ENCODE results near the gene ITPR3. TPM values are rescaled to one million over a fixed set of nuclear protein-coding genes. Genes with fewer than 3 reads are reported as not detected.
A peak's percentile ranks its signal among the peaks of the same experiment; 100 is the strongest.

Gene ITPR3
- total and polyA plus RNA-seq, 2 of the 13 experiments (the other 11 are each of a cell fraction or from before 2014, with no cell fraction given) = 3.8 to 21.4 TPM

DNA sequence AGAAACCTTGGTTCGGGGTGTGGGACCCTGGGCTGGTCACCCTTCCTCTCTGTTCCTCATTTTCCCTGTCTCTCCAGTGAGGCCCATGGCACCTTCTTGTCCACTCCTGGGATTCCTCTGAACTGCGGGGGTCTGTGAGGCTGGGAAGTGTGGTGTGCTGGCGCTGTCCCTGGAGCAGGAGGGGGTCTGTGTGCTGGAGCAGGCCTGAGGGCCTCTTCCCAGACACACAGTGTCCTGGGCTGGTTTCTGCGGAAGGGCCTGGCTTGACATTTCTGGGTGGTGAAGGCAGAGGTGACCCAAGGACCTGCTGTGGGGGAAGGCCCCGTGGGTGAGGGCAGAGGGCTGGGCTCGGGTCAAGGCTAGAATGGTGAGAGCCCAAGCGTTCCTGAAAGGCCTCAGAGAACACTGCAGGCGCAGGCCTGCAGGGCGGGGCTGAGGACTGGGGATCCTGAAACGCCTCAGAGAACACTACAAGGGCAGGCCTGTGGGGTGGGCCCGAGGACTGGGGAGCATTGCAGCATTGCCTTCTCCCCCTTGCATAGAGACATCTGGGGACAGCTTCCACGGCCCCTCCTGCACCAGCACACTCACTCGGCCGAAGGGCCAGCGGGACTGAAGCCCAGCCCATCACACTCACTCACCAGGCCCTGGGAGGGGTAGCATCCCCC, 30.5 kb upstream of the ITPR3 start (continued):
- TF ChIP-seq, protein P1, sequence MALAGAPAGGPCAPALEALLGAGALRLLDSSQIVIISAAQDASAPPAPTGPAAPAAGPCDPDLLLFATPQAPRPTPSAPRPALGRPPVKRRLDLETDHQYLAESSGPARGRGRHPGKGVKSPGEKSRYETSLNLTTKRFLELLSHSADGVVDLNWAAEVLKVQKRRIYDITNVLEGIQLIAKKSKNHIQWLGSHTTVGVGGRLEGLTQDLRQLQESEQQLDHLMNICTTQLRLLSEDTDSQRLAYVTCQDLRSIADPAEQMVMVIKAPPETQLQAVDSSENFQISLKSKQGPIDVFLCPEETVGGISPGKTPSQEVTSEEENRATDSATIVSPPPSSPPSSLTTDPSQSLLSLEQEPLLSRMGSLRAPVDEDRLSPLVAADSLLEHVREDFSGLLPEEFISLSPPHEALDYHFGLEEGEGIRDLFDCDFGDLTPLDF (CRISPR knock-in tag; IDR thresholded peaks at IDR 0.05) = no peak
- TF ChIP-seq, protein P2, sequence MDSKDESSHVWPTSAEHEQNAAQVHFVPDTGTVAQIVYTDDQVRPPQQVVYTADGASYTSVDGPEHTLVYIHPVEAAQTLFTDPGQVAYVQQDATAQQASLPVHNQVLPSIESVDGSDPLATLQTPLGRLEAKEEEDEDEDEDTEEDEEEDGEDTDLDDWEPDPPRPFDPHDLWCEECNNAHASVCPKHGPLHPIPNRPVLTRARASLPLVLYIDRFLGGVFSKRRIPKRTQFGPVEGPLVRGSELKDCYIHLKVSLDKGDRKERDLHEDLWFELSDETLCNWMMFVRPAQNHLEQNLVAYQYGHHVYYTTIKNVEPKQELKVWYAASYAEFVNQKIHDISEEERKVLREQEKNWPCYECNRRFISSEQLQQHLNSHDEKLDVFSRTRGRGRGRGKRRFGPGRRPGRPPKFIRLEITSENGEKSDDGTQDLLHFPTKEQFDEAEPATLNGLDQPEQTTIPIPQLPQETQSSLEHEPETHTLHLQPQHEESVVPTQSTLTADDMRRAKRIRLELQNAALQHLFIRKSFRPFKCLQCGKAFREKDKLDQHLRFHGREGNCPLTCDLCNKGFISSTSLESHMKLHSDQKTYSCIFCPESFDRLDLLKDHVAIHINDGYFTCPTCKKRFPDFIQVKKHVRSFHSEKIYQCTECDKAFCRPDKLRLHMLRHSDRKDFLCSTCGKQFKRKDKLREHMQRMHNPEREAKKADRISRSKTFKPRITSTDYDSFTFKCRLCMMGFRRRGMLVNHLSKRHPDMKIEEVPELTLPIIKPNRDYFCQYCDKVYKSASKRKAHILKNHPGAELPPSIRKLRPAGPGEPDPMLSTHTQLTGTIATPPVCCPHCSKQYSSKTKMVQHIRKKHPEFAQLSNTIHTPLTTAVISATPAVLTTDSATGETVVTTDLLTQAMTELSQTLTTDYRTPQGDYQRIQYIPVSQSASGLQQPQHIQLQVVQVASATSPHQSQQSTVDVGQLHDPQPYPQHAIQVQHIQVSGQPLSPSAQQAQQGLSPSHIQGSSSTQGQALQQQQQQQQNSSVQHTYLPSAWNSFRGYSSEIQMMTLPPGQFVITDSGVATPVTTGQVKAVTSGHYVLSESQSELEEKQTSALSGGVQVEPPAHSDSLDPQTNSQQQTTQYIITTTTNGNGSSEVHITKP (CRISPR knock-in tag; IDR thresholded peaks at IDR 0.05; ENCODE audit: low read depth) = 0 out of 2 replicates have a peak, but pooled peaks have one; percentile 21
- peak; percentile 63; the same call in 1 of the 2 replicates for TF ChIP-seq NR2F2 (IDR thresholded peaks at IDR 0.05; ENCODE audit: borderline replicate concordance, low read depth)
- TF ChIP-seq SRSF9 (IDR thresholded peaks at IDR 0.05; ENCODE audit: borderline replicate concordance, insufficient read depth, low read depth, low read length, poor library complexity, severe bottlenecking) = no peak
- TF ChIP-seq PITX1 (CRISPR knock-in tag; IDR thresholded peaks at IDR 0.05) = 0 out of 2 replicates have a peak, but pooled peaks have one; percentile 5
- peak; percentile 33 for TF ChIP-seq ZNF781 (CRISPR knock-in tag; IDR thresholded peaks at IDR 0.05; ENCODE audit: borderline replicate concordance, not compliant biosample characterization)
- no peak for TF ChIP-seq SNRNP70 (IDR thresholded peaks at IDR 0.05; ENCODE audit: low read depth, low read length)
- TF ChIP-seq RXRB (CRISPR knock-in tag; IDR thresholded peaks at IDR 0.05; ENCODE audit: borderline replicate concordance) = peak; percentile 80
- TF ChIP-seq TARDBP (CRISPR knock-in tag; IDR thresholded peaks at IDR 0.05) = 0 out of 2 replicates have a peak, but pooled peaks have one; percentile 20
- peak; percentile 48 for TF ChIP-seq TAF1 (CRISPR knock-in tag; IDR thresholded peaks at IDR 0.05)
- TF ChIP-seq ZNF563 (CRISPR knock-in tag; IDR thresholded peaks at IDR 0.05) = peak; percentile 59; the same call in 1 of the 2 replicates
- 0 out of 2 replicates have a peak, but pooled peaks have one; percentile 56 for TF ChIP-seq DMAP1 (CRISPR knock-in tag; IDR thresholded peaks at IDR 0.05)
- TF ChIP-seq ZNF546 (CRISPR knock-in tag; conservative IDR thresholded peaks at IDR 0.05) = no peak
- TF ChIP-seq GABPB1 (CRISPR knock-in tag; IDR thresholded peaks at IDR 0.05) = peak; percentile 33; the same call in 1 of the 2 replicates
- TF ChIP-seq NKX3-1 (CRISPR knock-in tag; IDR thresholded peaks at IDR 0.05) = 0 out of 2 replicates have a peak, but pooled peaks have one; percentile 60
- TF ChIP-seq, protein P3, sequence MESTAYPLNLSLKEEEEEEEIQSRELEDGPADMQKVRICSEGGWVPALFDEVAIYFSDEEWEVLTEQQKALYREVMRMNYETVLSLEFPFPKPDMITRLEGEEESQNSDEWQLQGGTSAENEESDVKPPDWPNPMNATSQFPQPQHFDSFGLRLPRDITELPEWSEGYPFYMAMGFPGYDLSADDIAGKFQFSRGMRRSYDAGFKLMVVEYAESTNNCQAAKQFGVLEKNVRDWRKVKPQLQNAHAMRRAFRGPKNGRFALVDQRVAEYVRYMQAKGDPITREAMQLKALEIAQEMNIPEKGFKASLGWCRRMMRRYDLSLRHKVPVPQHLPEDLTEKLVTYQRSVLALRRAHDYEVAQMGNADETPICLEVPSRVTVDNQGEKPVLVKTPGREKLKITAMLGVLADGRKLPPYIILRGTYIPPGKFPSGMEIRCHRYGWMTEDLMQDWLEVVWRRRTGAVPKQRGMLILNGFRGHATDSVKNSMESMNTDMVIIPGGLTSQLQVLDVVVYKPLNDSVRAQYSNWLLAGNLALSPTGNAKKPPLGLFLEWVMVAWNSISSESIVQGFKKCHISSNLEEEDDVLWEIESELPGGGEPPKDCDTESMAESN (CRISPR knock-in tag; conservative IDR thresholded peaks at IDR 0.05) = no peak
- TF ChIP-seq ZNF790 (CRISPR knock-in tag; IDR thresholded peaks at IDR 0.05; ENCODE audit: borderline replicate concordance) = 0 out of 2 replicates have a peak, but pooled peaks have one; percentile 52
- peak; percentile 48; the same call in 1 of the 2 replicates for TF ChIP-seq ZNF607 (CRISPR knock-in tag; IDR thresholded peaks at IDR 0.05; ENCODE audit: borderline replicate concordance)
- TF ChIP-seq ZNF12 (CRISPR knock-in tag; IDR thresholded peaks at IDR 0.05) = peak; percentile 58; the same call in 1 of the 2 replicates
- no peak for TF ChIP-seq SP1 (IDR thresholded peaks at IDR 0.05)
- TF ChIP-seq SP1 (CRISPR knock-in tag; IDR thresholded peaks at IDR 0.05) = no peak; the same call in none of the 2 replicates
- peak; percentile 24 for TF ChIP-seq STAG1 (CRISPR knock-in tag; IDR thresholded peaks at IDR 0.05)
- TF ChIP-seq ZNF256 (CRISPR knock-in tag; conservative IDR thresholded peaks at IDR 0.05) = no peak
- no peak for TF ChIP-seq MEF2D (CRISPR knock-in tag; IDR thresholded peaks at IDR 0.05)

All from HepG2 (cell line).